Peyer's patch (tissue), 4 donors: ENCODE measurements around the gene GEMIN5. TPM values are rescaled to one million over a fixed set of nuclear protein-coding genes. Genes with fewer than 3 reads are reported as not detected.
"Not testable (repeated sequence)": the region's sequence is repeated elsewhere in the genome, so short reads cannot be mapped to it uniquely, and the experiment has no call there.

ENCODE experiments used
- DNase-seq, 3 donors: peaks; one replicate each; pipeline ENCODE4 v3.0.0-alpha.2; 2017 to 2019
- H3K27ac ChIP-seq, 4 donors: fragments of 200-600 bp; sonication (generic); one replicate each; pipeline ENCODE4 v1.5.1; 2016 to 2019
- H3K27me3 ChIP-seq, 2 donors: fragments of 200-600 bp; sonication (generic); one replicate each; pipeline ENCODE4 v1.5.1; 2019
- H3K36me3 ChIP-seq, 3 donors: fragments of 200-600 bp; sonication (generic); one replicate each; pipeline ENCODE4 v1.5.1; 2016 to 2019
- H3K4me1 ChIP-seq, 4 donors: fragments of 200-600 bp; sonication (generic); one replicate each; pipeline ENCODE4 v1.5.1; 2016 to 2019
- H3K4me3 ChIP-seq, 4 donors: fragments of 200-600 bp; sonication (generic); 1 replicate in 3 of 4; 2 replicates in 1 of 4; pipeline ENCODE4 v1.5.1; 2016 to 2019; ENCODE audit warnings: mild to moderate bottlenecking in 1 of 4
- H3K9me3 ChIP-seq, 4 donors: fragments of 200-600 bp; sonication (generic); one replicate each; pipeline ENCODE4 v1.5.1; 2016 to 2019; ENCODE audit warnings: mild to moderate bottlenecking in 1 of 4
- CTCF ChIP-seq, 6 experiments: fragments of 450-650 bp in 4 of 6; fragments of 200-600 bp in 2 of 6; sonication (generic) in 1 of 6; IDR thresholded peaks; one replicate each; pipeline ENCODE4 v1.5.1; 2017 to 2019; ENCODE audit warnings: antibody characterized with exemption in 6 of 6, mild to moderate bottlenecking in 3 of 6, moderate library complexity in 1 of 6
- POLR2A ChIP-seq, 2 donors: fragments of 450-650 bp; IDR thresholded peaks; one replicate each; pipeline ENCODE4 v1.5.1; 2017; ENCODE audit warnings: antibody characterized with exemption in 2 of 2, mild to moderate bottlenecking in 2 of 2, moderate library complexity in 2 of 2
- total RNA-seq, 4 donors: library from RNA; depleted of rRNA; stranded (reverse); fragments of >200 nt; gene quantifications; one replicate each; pipeline ENCODE4 v1.1.0, GENCODE V29; 2016

The GEMIN5 gene
- total RNA-seq, 4 donors from 2014 or later, result 9.1 to 13.3 (median 12.2) TPM

DNA sequence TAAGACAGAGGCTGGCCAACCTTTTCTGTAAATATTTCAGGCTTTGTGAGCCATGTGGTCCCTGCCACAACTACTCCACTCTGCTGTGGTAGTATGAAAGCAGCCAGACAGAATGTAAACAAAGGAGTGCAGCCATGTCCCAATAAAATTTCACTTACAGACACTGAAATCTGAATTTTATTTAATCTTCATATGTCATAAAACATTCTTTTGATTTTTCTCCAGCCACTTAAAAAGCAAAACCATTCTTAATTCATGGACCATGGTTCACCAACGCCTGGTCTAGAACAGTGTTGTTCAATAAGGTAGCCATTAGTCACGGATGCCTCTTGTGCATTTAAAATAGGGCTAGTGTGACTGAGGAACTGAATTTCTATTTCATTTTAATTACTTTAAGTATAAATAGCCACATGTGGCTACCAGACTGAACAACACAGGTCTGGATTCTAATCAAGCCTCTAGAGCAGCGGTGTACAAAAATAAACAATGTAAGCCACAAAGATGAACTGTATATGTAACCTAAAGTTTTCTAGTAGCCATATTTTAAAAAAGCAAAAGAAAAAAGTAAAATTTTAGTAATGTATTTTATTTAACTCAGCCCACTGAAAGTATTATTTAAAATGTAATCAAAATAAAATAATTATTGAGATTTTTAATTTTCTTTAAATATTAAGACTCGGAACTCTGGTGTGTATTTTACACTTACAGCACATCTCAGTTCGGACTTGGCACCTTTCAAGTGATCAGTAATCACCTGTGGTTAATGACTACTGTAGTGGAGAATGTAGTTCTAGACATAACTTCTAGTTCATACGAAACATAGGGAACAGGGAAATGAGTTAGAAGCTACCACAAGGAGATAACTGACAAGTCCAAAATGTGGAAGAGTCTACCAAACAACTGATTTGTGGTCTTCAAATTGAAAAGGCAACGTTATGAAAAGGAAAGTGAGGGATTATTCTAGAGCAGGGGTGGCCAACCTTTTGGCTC is 14.3 kb downstream of the GEMIN5 start:
- TF ChIP-seq POLR2A (IDR thresholded peaks at IDR 0.05) (no peak), CTCF (IDR thresholded peaks at IDR 0.05) (no peak)
- Histone ChIP-seq H3K27ac (no peak overlapping the region), H3K36me3 (peaks cover 0 to 67% (median 0%) of the 10 kb centered on the region in 3 donors), H3K4me3 (no peak overlapping the region), H3K4me1 (no peaks in the 10 kb centered on the region), H3K9me3 (no peaks in the 10 kb centered on the region), H3K27me3 (no peaks in the 10 kb centered on the region)
- DNase-seq, result no peak

DNA sequence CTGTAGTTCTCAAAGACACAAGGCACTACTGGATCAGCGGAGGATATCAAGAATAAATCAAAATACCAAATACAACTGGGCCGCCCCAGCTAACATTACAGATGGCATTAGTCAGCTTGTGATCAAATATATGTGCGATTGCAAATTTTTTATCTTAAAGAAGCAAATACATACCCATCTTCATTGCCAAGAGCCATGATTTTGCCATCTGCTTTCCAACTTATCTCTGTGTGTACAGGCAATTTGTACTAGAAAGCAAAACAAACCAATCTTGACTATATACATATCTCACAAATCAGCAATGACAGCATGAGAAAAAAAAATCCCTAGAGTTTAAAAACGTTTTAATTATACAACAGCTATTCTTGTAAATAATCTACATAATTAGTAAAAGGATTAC is 20.3 kb downstream of the GEMIN5 start:
- H3K4me3 ChIP-seq, result no peak overlapping the region
- no peak for DNase-seq
- no peaks in the 10 kb centered on the region for H3K4me1 ChIP-seq
- H3K36me3 ChIP-seq, result peaks cover 0 to 56% (median 0%) of the 10 kb centered on the region in 3 donors
- no peak overlapping the region for H3K27ac ChIP-seq
- H3K9me3 ChIP-seq, result no peaks in the 10 kb centered on the region
- TF ChIP-seq POLR2A (IDR thresholded peaks at IDR 0.05), result no peak
- no peak for TF ChIP-seq CTCF (IDR thresholded peaks at IDR 0.05)
- H3K27me3 ChIP-seq, result no peaks in the 10 kb centered on the region

- Histone ChIP-seq H3K27me3 (no peaks in the 10 kb centered on the region), H3K36me3 (peaks cover 0 to 62% (median 0%) of the 10 kb centered on the region in 3 donors), H3K4me3 (no peak overlapping the region)
Measured at GRCh38 chr5:154916874-154917273, 21.1 kb downstream of the GEMIN5 start.

GRCh38 chr5:154905601-154906000 is 32.4 kb downstream of the GEMIN5 start:
- H3K36me3 ChIP-seq, result peaks cover 0 to 70% (median 0%) of the 10 kb centered on the region in 3 donors
- H3K27me3 ChIP-seq, H3K27ac ChIP-seq, H3K4me1 ChIP-seq, DNase-seq, H3K9me3 ChIP-seq, H3K4me3 ChIP-seq: not testable (repeated sequence)

More at GRCh38 chr5:154916874-154917273, 21.1 kb downstream of the GEMIN5 start:
- H3K9me3 ChIP-seq, result no peaks in the 10 kb centered on the region
- peak in 1 of 3 donors; percentile 63 for DNase-seq
- TF ChIP-seq POLR2A (IDR thresholded peaks at IDR 0.05), result no peak
- no peak for TF ChIP-seq CTCF (IDR thresholded peaks at IDR 0.05)
- H3K4me1 ChIP-seq, result no peaks in the 10 kb centered on the region
- no peak overlapping the region for H3K27ac ChIP-seq

GRCh38 chr5:154901913-154902312 is 36.1 kb downstream of the GEMIN5 start:
- Histone ChIP-seq H3K4me3 (no peak overlapping the region), H3K27me3 (no peaks in the 10 kb centered on the region), H3K36me3 (peaks cover 0 to 74% (median 0%) of the 10 kb centered on the region in 3 donors), H3K9me3 (no peaks in the 10 kb centered on the region), H3K27ac (no peak overlapping the region), H3K4me1 (no peaks in the 10 kb centered on the region)
- TF ChIP-seq POLR2A (IDR thresholded peaks at IDR 0.05) (no peak), CTCF (IDR thresholded peaks at IDR 0.05) (no peak)
- no peak for DNase-seq

DNA sequence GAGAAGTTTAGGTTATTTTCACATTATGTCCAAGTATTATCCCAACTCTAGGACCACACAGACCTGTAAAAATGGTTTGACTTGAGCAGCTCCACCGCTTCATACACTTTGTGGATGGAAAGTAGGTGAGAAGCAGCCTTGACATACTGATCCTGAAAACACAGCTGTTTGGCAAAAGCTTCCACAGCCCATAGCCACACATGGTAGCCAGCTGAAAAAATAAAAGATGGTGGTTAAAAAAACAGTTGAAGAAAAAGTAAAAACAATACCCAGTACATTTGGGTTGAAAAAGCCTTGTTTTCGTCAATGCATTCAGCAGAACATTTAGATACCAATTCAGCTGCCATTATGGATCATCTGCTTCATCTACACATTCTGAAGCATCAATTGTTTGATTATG is 36.7 kb downstream of the GEMIN5 start:
- peaks cover 0 to 72% (median 0%) of the 10 kb centered on the region in 3 donors for H3K36me3 ChIP-seq
- DNase-seq, result no peak
- no peak for TF ChIP-seq CTCF (IDR thresholded peaks at IDR 0.05)
- TF ChIP-seq POLR2A (IDR thresholded peaks at IDR 0.05), result no peak
- H3K27me3 ChIP-seq, result no peaks in the 10 kb centered on the region
- H3K27ac ChIP-seq, result no peak overlapping the region
- H3K4me3 ChIP-seq, result no peak overlapping the region
- no peaks in the 10 kb centered on the region for H3K4me1 ChIP-seq
- H3K9me3 ChIP-seq, result no peaks in the 10 kb centered on the region
